ENCODE results near the gene NOVA2. TPM values are rescaled to one million over a fixed set of nuclear protein-coding genes. Genes with fewer than 3 reads are reported as not detected.

The NOVA2 gene
- total RNA-seq, 1 donor from 2014 or later = 0.52 TPM

- no peak overlapping the region for H3K4me3 ChIP-seq (ENCODE audit: low read length in 3 of 3)
- H3K36me3 ChIP-seq (ENCODE audit: control insufficient read depth in 3 of 3, insufficient read depth in 3 of 3, low read length in 3 of 3) = no peaks in the 10 kb centered on the region
- no peak overlapping the region for H3K27ac ChIP-seq (ENCODE audit: low read depth, low read length)
- no peaks in the 10 kb centered on the region for H3K4me1 ChIP-seq (ENCODE audit: control insufficient read depth in 3 of 3, insufficient read depth in 3 of 3, low read length in 3 of 3)
- no peak overlapping the region for H3K9ac ChIP-seq (ENCODE audit: low read depth in 1 of 3, low read length in 3 of 3)
- peaks cover 45 to 52% (median 49%) of the 10 kb centered on the region in 3 donors for H3K27me3 ChIP-seq (ENCODE audit: control insufficient read depth in 3 of 3, insufficient read depth in 3 of 3, low read length in 3 of 3)
- no peaks in the 10 kb centered on the region for H3K9me3 ChIP-seq (ENCODE audit: control insufficient read depth in 3 of 3, low read length in 3 of 3)
Measured at GRCh38 chr19:45934551-45935230, 39.0 kb downstream of the NOVA2 start.

- Histone ChIP-seq H3K27ac (ENCODE audit: low read depth, low read length) (no peak overlapping the region), H3K9me3 (ENCODE audit: control insufficient read depth in 3 of 3, low read length in 3 of 3) (no peaks in the 10 kb centered on the region), H3K36me3 (ENCODE audit: control insufficient read depth in 3 of 3, insufficient read depth in 3 of 3, low read length in 3 of 3) (no peaks in the 10 kb centered on the region), H3K9ac (ENCODE audit: low read depth in 1 of 3, low read length in 3 of 3) (no peak overlapping the region), H3K27me3 (ENCODE audit: control insufficient read depth in 3 of 3, insufficient read depth in 3 of 3, low read length in 3 of 3) (peaks cover 42 to 45% (median 42%) of the 10 kb centered on the region in 3 donors), H3K4me3 (ENCODE audit: low read length in 3 of 3) (no peak overlapping the region), H3K4me1 (ENCODE audit: control insufficient read depth in 3 of 3, insufficient read depth in 3 of 3, low read length in 3 of 3) (no peaks in the 10 kb centered on the region)
Measured at GRCh38 chr19:45933759-45934158, 39.9 kb downstream of the NOVA2 start.

- Histone ChIP-seq H3K4me1 (ENCODE audit: control insufficient read depth in 3 of 3, insufficient read depth in 3 of 3, low read length in 3 of 3) (peaks cover 2 to 6% (median 6%) of the 10 kb centered on the region in 3 donors), H3K27ac (ENCODE audit: low read depth, low read length) (no peak overlapping the region), H3K9me3 (ENCODE audit: control insufficient read depth in 3 of 3, low read length in 3 of 3) (no peaks in the 10 kb centered on the region), H3K27me3 (ENCODE audit: control insufficient read depth in 3 of 3, insufficient read depth in 3 of 3, low read length in 3 of 3) (peaks cover 26 to 29% (median 28%) of the 10 kb centered on the region in 3 donors), H3K36me3 (ENCODE audit: control insufficient read depth in 3 of 3, insufficient read depth in 3 of 3, low read length in 3 of 3) (no peaks in the 10 kb centered on the region), H3K4me3 (ENCODE audit: low read length in 3 of 3) (no peak overlapping the region), H3K9ac (ENCODE audit: low read depth in 1 of 3, low read length in 3 of 3) (no peak overlapping the region)
Measured at GRCh38 chr19:45931055-45931454, 42.6 kb downstream of the NOVA2 start.

- H3K27me3 ChIP-seq (ENCODE audit: control insufficient read depth in 3 of 3, insufficient read depth in 3 of 3, low read length in 3 of 3) = peaks cover 14 to 16% (median 16%) of the 10 kb centered on the region in 3 donors
- peaks cover 2 to 6% (median 6%) of the 10 kb centered on the region in 3 donors for H3K4me1 ChIP-seq (ENCODE audit: control insufficient read depth in 3 of 3, insufficient read depth in 3 of 3, low read length in 3 of 3)
- no peak overlapping the region for H3K9ac ChIP-seq (ENCODE audit: low read depth in 1 of 3, low read length in 3 of 3)
- no peak overlapping the region for H3K27ac ChIP-seq (ENCODE audit: low read depth, low read length)
- no peaks in the 10 kb centered on the region for H3K36me3 ChIP-seq (ENCODE audit: control insufficient read depth in 3 of 3, insufficient read depth in 3 of 3, low read length in 3 of 3)
- H3K4me3 ChIP-seq (ENCODE audit: low read length in 3 of 3) = no peak overlapping the region
- no peaks in the 10 kb centered on the region for H3K9me3 ChIP-seq (ENCODE audit: control insufficient read depth in 3 of 3, low read length in 3 of 3)
Measured at GRCh38 chr19:45929247-45929646, 44.4 kb downstream of the NOVA2 start.

- Histone ChIP-seq H3K9me3 (ENCODE audit: control insufficient read depth in 3 of 3, low read length in 3 of 3) (no peaks in the 10 kb centered on the region), H3K9ac (ENCODE audit: low read depth in 1 of 3, low read length in 3 of 3) (no peak overlapping the region), H3K27ac (ENCODE audit: low read depth, low read length) (no peak overlapping the region), H3K4me1 (ENCODE audit: control insufficient read depth in 3 of 3, insufficient read depth in 3 of 3, low read length in 3 of 3) (peaks cover 2 to 6% (median 6%) of the 10 kb centered on the region in 3 donors), H3K27me3 (ENCODE audit: control insufficient read depth in 3 of 3, insufficient read depth in 3 of 3, low read length in 3 of 3) (peaks cover 7 to 10% (median 8%) of the 10 kb centered on the region in 3 donors), H3K4me3 (ENCODE audit: low read length in 3 of 3) (peak overlapping the region in 1 of 3 donors; percentile 52), H3K36me3 (ENCODE audit: control insufficient read depth in 3 of 3, insufficient read depth in 3 of 3, low read length in 3 of 3) (no peaks in the 10 kb centered on the region)
Measured at GRCh38 chr19:45927565-45928261, 46.0 kb downstream of the NOVA2 start.

- Histone ChIP-seq H3K9ac (ENCODE audit: low read depth in 1 of 3, low read length in 3 of 3) (no peak overlapping the region), H3K27me3 (ENCODE audit: control insufficient read depth in 3 of 3, insufficient read depth in 3 of 3, low read length in 3 of 3) (peaks cover 0 to 7% (median 4%) of the 10 kb centered on the region in 3 donors), H3K4me1 (ENCODE audit: control insufficient read depth in 3 of 3, insufficient read depth in 3 of 3, low read length in 3 of 3) (peaks cover 2 to 6% (median 6%) of the 10 kb centered on the region in 3 donors), H3K27ac (ENCODE audit: low read depth, low read length) (no peak overlapping the region), H3K9me3 (ENCODE audit: control insufficient read depth in 3 of 3, low read length in 3 of 3) (no peaks in the 10 kb centered on the region), H3K4me3 (ENCODE audit: low read length in 3 of 3) (no peak overlapping the region), H3K36me3 (ENCODE audit: control insufficient read depth in 3 of 3, insufficient read depth in 3 of 3, low read length in 3 of 3) (no peaks in the 10 kb centered on the region)
Measured at GRCh38 chr19:45924891-45925447, 48.7 kb downstream of the NOVA2 start.

- Histone ChIP-seq H3K27ac (ENCODE audit: low read depth, low read length) (no peak overlapping the region), H3K4me3 (ENCODE audit: low read length in 3 of 3) (no peak overlapping the region), H3K9ac (ENCODE audit: low read depth in 1 of 3, low read length in 3 of 3) (no peak overlapping the region), H3K36me3 (ENCODE audit: control insufficient read depth in 3 of 3, insufficient read depth in 3 of 3, low read length in 3 of 3) (no peaks in the 10 kb centered on the region), H3K9me3 (ENCODE audit: control insufficient read depth in 3 of 3, low read length in 3 of 3) (no peaks in the 10 kb centered on the region), H3K4me1 (ENCODE audit: control insufficient read depth in 3 of 3, insufficient read depth in 3 of 3, low read length in 3 of 3) (no peaks in the 10 kb centered on the region), H3K27me3 (ENCODE audit: control insufficient read depth in 3 of 3, insufficient read depth in 3 of 3, low read length in 3 of 3) (peaks cover 4 to 13% (median 11%) of the 10 kb centered on the region in 3 donors)
Measured at GRCh38 chr19:45922281-45922680, 51.4 kb downstream of the NOVA2 start.

GRCh38 chr19:45920458-45920857, 53.2 kb downstream of the NOVA2 start:
- Histone ChIP-seq H3K4me1 (ENCODE audit: control insufficient read depth in 3 of 3, insufficient read depth in 3 of 3, low read length in 3 of 3) (no peaks in the 10 kb centered on the region), H3K27me3 (ENCODE audit: control insufficient read depth in 3 of 3, insufficient read depth in 3 of 3, low read length in 3 of 3) (peaks cover 4 to 13% (median 11%) of the 10 kb centered on the region in 3 donors), H3K9ac (ENCODE audit: low read depth in 1 of 3, low read length in 3 of 3) (no peak overlapping the region), H3K9me3 (ENCODE audit: control insufficient read depth in 3 of 3, low read length in 3 of 3) (no peaks in the 10 kb centered on the region), H3K4me3 (ENCODE audit: low read length in 3 of 3) (no peak overlapping the region), H3K27ac (ENCODE audit: low read depth, low read length) (no peak overlapping the region), H3K36me3 (ENCODE audit: control insufficient read depth in 3 of 3, insufficient read depth in 3 of 3, low read length in 3 of 3) (no peaks in the 10 kb centered on the region)

- Histone ChIP-seq H3K27me3 (ENCODE audit: control insufficient read depth in 3 of 3, insufficient read depth in 3 of 3, low read length in 3 of 3) (peaks cover 4 to 16% (median 11%) of the 10 kb centered on the region in 3 donors), H3K9ac (ENCODE audit: low read depth in 1 of 3, low read length in 3 of 3) (no peak overlapping the region), H3K4me1 (ENCODE audit: control insufficient read depth in 3 of 3, insufficient read depth in 3 of 3, low read length in 3 of 3) (no peaks in the 10 kb centered on the region), H3K36me3 (ENCODE audit: control insufficient read depth in 3 of 3, insufficient read depth in 3 of 3, low read length in 3 of 3) (no peaks in the 10 kb centered on the region), H3K27ac (ENCODE audit: low read depth, low read length) (no peak overlapping the region), H3K4me3 (ENCODE audit: low read length in 3 of 3) (no peak overlapping the region), H3K9me3 (ENCODE audit: control insufficient read depth in 3 of 3, low read length in 3 of 3) (no peaks in the 10 kb centered on the region)
Measured at GRCh38 chr19:45919678-45920077, 54.0 kb downstream of the NOVA2 start.

- no peaks in the 10 kb centered on the region for H3K9me3 ChIP-seq (ENCODE audit: control insufficient read depth in 3 of 3, low read length in 3 of 3)
- H3K4me3 ChIP-seq (ENCODE audit: low read length in 3 of 3) = no peak overlapping the region
- H3K36me3 ChIP-seq (ENCODE audit: control insufficient read depth in 3 of 3, insufficient read depth in 3 of 3, low read length in 3 of 3) = no peaks in the 10 kb centered on the region
- H3K27me3 ChIP-seq (ENCODE audit: control insufficient read depth in 3 of 3, insufficient read depth in 3 of 3, low read length in 3 of 3) = peaks cover 10 to 21% (median 14%) of the 10 kb centered on the region in 3 donors
- no peaks in the 10 kb centered on the region for H3K4me1 ChIP-seq (ENCODE audit: control insufficient read depth in 3 of 3, insufficient read depth in 3 of 3, low read length in 3 of 3)
- no peak overlapping the region for H3K27ac ChIP-seq (ENCODE audit: low read depth, low read length)
- H3K9ac ChIP-seq (ENCODE audit: low read depth in 1 of 3, low read length in 3 of 3) = no peak overlapping the region
Measured at GRCh38 chr19:45918721-45919120, 54.9 kb downstream of the NOVA2 start.
